GM18499 (cell line): ENCODE results near the gene SLFN11.
A peak's percentile ranks its signal among the peaks of the same experiment; 100 is the strongest.
"Not testable (repeated sequence)": the region's sequence is repeated elsewhere in the genome, so short reads cannot be mapped to it uniquely, and the experiment has no call there.

Source experiments
- ATAC-seq: cut with Tn5 transposase; IDR thresholded peaks from one replicate; pipeline ENCODE4 v1.9.1; 2021; ENCODE audit warnings: moderate number of reproducible peaks; ENCODE audit not compliant: insufficient read depth, unreplicated experiment

SLFN11 gene

GRCh38 chr17:35373534-35373983 is at the start of gene SLFN11:
Gene SLFN11 (minus strand): TSS chr17:35373621. CDS start chr17:35363807, 9,814 bp downstream.
- no peak for ATAC-seq

- not testable (repeated sequence) for ATAC-seq
Observed at GRCh38 chr17:35421069-35421468, 47.6 kb upstream of the SLFN11 start.

- ATAC-seq, result no peak
Observed at GRCh38 chr17:35416659-35417058, 43.2 kb upstream of the SLFN11 start.

- not testable (repeated sequence) for ATAC-seq
Observed at GRCh38 chr17:35414707-35415106, 41.3 kb upstream of the SLFN11 start.

DNA sequence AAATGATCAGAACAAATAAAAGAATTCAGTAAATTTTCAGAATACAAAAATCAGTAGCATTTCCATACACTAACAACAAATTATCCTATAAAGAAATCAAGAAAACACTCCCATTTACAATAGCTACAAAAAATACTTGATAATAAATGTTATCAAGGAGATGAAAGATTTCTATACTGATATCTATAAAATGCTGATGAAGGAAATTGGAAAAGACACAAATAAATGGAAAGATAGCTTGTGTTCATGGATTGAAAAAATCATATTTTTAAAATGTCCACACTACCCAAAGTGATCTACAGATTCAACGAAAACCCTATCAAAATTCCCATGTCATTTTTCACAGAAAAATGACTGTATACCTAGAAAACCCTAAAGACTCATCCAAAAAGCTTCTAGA is 40.8 kb upstream of the SLFN11 start:
- no peak for ATAC-seq

DNA sequence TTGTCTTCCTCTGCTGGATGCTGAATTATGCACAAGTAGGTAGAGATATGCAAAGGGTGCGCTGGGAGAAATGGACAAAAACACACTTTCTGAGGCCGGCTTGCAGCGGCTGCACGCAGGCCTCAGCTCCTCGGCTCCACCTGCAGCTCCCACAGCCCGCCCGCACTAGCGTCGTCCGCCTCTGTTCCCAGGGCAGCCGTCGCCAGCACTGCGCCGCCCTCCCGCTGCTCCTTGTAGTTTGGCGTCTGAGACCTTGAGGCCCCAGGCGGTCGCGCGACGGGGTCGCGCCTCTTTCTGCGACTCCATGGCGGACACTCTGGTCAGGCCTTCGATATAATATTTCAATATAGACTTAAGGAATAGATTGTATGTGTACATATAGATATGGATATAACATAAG is 34.1 kb upstream of the SLFN11 start:
- no peak for ATAC-seq

DNA sequence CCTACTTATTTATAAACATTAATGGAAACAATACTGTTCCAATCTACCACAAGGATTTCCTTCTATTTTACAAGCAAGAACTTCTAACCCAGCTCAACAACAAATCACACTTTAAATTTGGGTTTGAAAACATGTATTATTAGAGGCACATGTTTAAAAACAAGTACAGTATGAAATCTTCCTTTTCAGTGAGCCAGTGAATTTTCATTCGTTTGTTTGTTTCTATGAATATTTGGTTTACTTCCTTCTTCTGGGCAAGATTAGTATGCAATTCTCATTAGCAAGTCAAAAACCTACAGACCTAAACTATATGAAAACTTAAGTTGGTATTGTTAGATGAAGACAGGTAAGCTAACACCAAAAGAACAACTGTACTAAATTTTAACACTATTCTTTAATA is 33.1 kb upstream of the SLFN11 start:
- ATAC-seq, result no peak

DNA sequence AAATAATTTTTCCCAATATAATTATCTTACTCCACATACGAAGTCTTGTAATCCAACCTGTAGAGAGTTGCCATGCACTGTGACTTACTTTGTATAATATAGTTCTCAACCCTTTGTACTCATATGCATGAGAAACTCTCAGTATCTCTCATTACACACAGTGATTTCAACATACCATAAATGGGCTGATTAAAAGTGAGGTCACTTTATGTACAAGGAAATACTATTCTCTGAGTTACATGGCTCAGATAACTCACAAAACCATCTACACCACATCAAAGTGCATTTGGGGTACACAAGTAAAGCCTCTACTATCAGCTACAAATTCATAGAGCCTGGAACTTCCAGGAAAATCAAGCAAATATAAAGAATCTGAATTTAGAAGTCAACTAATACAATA is 30.9 kb upstream of the SLFN11 start:
- ATAC-seq, result no peak

DNA sequence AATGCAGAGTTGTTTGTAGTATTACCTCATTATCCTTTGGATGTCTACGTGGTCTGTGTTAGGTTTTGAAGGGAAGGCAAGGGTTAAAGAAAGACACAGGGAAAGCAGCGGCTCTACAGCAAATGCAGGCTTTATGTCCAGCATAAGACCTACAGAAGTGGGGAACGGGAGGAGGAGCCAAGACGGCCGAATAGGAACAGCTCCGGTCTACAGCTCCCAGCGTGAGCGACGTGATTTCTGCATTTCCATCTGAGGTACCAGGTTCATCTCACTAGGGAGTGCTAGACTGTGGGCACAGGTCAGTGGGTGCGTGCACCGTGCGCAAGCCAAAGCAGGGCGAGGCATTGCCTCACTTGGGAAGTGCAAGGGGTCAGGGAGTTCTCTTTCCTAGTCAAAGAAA is 20.4 kb upstream of the SLFN11 start:
- ATAC-seq, result not testable (repeated sequence)

DNA sequence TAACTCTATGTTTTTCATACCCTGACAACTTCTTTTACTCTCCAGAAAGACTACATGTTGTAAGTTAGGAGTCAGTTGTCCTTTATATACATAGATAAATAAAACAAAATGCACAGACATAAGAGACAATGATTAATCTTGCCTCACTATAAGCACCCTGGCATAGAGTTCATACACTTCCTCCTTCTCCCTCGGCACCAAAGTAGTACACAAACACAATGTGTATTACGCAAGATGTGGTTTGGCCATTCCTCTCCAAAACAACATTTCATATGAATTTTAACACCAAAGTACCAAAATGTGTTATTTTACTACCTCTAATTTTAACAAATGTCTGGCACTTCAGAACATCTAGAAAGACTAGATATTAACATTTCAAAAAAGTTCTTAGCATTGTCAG is 17.2 kb upstream of the SLFN11 start:
- no peak for ATAC-seq

DNA sequence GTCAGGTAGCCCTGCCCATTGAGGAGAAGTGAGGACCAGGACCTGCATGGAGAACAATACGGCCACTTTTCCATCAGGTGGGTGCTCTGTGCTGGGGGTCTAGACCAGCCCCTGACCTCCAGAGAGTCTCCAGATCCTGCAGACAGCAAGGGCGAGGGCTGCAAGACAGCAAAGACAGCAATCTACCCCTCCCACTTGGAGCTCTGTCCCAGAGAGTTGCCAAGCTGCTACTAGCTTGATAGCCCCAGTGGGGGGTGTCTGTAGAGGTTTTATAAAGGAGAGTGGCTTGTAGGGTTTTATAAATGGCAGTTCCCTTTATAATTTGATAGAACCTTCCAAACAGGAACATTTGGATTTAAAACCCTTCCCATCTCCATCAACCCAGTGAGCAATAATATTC is 16.7 kb upstream of the SLFN11 start:
- ATAC-seq, result no peak

GRCh38 chr17:35387496-35387895 is 14.1 kb upstream of the SLFN11 start:
- ATAC-seq, result no peak

- no peak for ATAC-seq
Observed at GRCh38 chr17:35377706-35378105, 4.3 kb upstream of the SLFN11 start.

GRCh38 chr17:35377068-35377467 is 3.6 kb upstream of the SLFN11 start:
- ATAC-seq, result no peak

GRCh38 chr17:35376245-35376644 is 2.8 kb upstream of the SLFN11 start:
- no peak for ATAC-seq

GRCh38 chr17:35374766-35375344 is 1.4 kb upstream of the SLFN11 start:
- no peak for ATAC-seq

DNA sequence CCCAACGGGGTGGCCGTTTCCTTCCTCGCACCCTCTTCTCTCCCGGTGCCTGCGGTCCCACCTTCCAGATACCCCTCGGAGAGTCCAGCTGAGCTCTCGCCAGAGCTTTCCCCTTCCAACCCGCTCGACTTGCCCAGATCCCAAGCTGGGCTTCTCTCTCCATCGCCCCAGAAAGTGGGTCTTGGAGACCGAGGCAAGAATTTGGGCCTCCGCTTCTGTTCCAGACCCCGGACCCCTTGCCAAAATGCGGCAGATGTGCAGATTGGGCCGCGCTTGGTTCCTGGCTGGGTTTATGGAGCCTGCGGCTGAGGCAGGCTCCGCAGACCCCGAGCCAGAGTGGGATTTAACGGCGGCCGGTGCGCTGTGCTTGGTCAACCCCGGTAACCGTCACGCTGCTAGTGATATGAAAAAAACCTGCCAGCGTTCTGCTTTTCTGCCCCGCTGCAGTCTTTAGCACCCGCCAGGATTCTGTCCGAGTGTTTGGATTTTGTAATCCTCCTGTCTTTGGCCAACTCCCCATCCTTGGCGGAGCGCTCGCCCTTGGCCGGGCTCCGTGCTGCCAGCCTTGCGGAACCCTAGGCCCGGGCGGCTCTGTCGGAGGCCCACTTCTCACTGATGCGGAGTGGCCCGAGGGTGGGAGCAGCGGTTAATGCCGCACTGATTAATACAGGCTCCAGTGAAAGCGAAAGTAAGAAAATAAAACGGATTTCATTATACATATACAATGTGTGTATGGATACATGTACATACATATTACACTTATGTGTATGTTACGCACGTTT is 754 bp upstream of the SLFN11 start:
- no peak for ATAC-seq

GRCh38 chr17:35372846-35373533 is 431 bp downstream of the SLFN11 start:
- no peak for ATAC-seq

DNA sequence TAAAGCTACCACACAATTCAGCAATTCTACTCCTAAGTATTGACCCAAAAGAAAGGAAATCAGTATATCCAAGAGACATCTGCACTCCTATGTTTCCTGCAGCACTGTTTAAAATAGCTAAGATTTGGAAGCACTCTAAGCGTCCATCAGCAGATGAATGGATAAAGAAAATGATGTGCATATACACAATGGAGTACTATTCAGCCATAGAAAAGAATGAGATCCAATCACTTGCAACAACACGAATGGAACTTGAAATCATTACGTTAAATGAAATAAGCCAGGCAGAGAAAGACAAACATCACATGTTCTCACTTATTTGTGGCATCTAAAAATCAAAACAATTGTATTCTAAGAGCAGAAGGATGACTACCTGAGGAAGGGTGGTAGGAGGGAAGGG is 1.5 kb downstream of the SLFN11 start:
- ATAC-seq, result no peak

- ATAC-seq, result peak; percentile 81
Observed at GRCh38 chr17:35368081-35368830, 5.2 kb downstream of the SLFN11 start.

DNA sequence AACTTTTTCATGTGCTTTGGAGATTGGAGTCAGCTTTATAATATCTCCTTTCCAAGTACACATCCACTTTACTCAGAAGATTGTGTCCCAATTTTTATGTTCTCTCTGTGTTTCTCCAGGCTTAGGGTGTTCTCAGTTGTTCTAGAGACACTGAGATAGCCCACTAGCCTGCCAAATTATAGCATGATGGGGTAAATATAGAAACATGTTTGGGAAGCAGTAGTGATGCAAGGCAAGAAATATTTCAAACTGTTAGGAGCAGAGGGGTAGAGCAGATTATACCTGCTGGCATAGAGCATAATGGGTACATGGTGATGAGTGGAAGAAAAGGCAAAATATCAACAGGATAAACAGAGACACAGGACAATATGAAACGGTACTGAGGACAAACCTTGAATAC is 12.4 kb downstream of the SLFN11 start:
- ATAC-seq, result no peak
